Measurements from ENCODE around the gene FES.

GRCh38 chr15:90877996-90878395 lies 6.3 kb upstream of the FES start:
- no peak for TF ChIP-seq FOXK2 (IDR thresholded peaks at IDR 0.05)
- TF ChIP-seq ELF4 (IDR thresholded peaks at IDR 0.05): no peak
- TF ChIP-seq ARNT (IDR thresholded peaks at IDR 0.05): no peak
- TF ChIP-seq LEF1 (IDR thresholded peaks at IDR 0.05; ENCODE audit: borderline replicate concordance): no peak
- TF ChIP-seq SP1 (IDR thresholded peaks at IDR 0.05): no peak
- no peak for TF ChIP-seq BHLHE40 (IDR thresholded peaks at IDR 0.05; ENCODE audit: borderline replicate concordance)
- no peak for TF ChIP-seq NFRKB (IDR thresholded peaks at IDR 0.05)
- TF ChIP-seq ZNF384 (IDR thresholded peaks at IDR 0.05): no peak

All from HEK293T (cell line).